ENCODE measurements around the gene WNT4. TPM values are rescaled to one million over a fixed set of nuclear protein-coding genes. Genes with fewer than 3 reads are reported as not detected.

WNT4 gene
- total RNA-seq, 4 donors from 2014 or later: 0.42 to 1.1 TPM; not detected in 2

DNA sequence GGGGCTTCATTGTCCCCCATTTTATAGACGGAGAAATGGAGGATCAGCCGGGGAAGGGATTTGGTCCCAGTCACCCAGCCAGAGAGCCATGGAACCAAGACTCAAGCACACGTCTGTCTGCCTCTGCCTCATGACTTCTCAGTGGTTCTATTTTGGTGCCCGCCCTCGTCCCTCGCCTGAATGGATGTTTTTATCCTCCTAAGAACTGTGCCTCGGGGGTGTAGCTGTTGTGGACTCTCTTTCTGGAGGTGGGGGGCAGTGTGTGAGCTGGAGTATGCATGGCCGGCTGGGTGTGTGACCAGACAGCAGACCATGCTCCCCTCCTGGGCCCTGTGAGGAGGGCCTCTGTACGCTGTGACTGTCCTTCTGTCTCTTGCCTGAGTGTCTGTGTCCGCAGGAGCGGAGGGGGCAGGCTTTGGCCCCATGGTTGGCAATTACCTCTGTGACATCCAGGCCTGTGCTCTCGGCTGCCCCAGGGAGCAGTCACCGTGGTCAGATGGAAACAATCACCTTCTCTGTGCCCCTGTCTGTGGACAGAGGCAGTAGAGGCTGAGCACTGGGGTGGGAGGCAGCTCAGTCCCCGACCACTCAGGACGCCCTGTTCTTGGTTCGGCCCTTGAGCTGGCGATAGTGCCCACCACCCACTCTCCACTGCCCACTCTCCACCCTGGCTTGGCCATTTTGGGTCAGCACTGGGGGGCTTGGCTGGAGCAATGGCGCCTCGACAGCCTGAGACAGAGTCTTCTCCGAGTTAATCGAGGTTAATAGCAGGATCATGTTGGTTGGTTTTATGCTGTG, 20.4 kb downstream of the WNT4 start:
- no peaks in the 10 kb centered on the region for H3K36me3 ChIP-seq
- no peaks in the 10 kb centered on the region for H3K27me3 ChIP-seq
- no peaks in the 10 kb centered on the region for H3K4me1 ChIP-seq
- ATAC-seq (no peak), DNase-seq (no peak)
- TF ChIP-seq POLR2A (IDR thresholded peaks at IDR 0.05) (no peak), CTCF (IDR thresholded peaks at IDR 0.05 in 4 of 5, conservative IDR thresholded peaks at IDR 0.05 in 1 of 5) (no peak)
- intact Hi-C loops (cut with DNase I; ENCODE audit: low total_unique reads): no loop called here
- in situ Hi-C loops (cut with MboI; ENCODE audit: low sequenced_read_pairs in 4 of 4): loop anchor here in 2 of 4 donors (25.0 kb wide), 2 partner anchors 290 to 515 kb away; partner anchors contain the start of genes C1QA (in 2 of the 2) and C1QC (in 2 of the 2)
- no peak overlapping the region for H3K4me3 ChIP-seq
- no peaks in the 10 kb centered on the region for H3K9me3 ChIP-seq
- no peak overlapping the region for H3K27ac ChIP-seq

DNA sequence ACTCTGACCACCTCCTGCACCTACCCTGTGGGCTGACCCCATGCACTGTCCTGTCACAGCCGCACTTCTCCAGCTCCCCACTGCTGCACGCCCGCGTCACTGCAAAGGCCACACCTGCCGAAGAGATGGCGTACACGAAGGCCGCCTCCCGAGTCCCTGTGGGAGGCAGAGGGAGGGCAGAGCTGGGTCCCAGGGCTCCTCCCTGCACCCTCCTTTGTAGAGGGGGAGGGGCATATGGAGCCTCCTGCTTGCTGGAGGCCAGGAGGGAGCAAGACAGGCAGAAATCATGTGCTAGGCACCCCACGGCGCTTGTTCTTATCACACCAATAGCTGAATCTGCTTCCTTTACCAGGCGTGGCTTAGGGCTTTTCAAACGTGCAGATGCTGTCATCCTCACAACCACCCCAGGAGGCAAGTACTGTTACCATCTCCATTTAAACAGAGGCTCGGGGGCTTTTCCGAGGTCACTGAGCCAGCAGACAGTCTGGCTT, 21.4 kb downstream of the WNT4 start:
- H3K27me3 ChIP-seq: no peaks in the 10 kb centered on the region
- ATAC-seq (no peak), DNase-seq (no peak)
- H3K9me3 ChIP-seq: no peaks in the 10 kb centered on the region
- no peak overlapping the region for H3K27ac ChIP-seq
- no peaks in the 10 kb centered on the region for H3K36me3 ChIP-seq
- H3K4me1 ChIP-seq: no peaks in the 10 kb centered on the region
- in situ Hi-C loops (cut with MboI; ENCODE audit: low sequenced_read_pairs in 4 of 4): loop anchor here in 2 of 4 donors (25.0 kb wide), 2 partner anchors 291 to 516 kb away; partner anchors contain the start of genes C1QA (in 2 of the 2) and C1QC (in 2 of the 2)
- intact Hi-C loops (cut with DNase I; ENCODE audit: low total_unique reads): no loop called here
- no peak overlapping the region for H3K4me3 ChIP-seq
- no peak for TF ChIP-seq POLR2A (IDR thresholded peaks at IDR 0.05)
- TF ChIP-seq CTCF (IDR thresholded peaks at IDR 0.05 in 4 of 5, conservative IDR thresholded peaks at IDR 0.05 in 1 of 5): no peak

DNA sequence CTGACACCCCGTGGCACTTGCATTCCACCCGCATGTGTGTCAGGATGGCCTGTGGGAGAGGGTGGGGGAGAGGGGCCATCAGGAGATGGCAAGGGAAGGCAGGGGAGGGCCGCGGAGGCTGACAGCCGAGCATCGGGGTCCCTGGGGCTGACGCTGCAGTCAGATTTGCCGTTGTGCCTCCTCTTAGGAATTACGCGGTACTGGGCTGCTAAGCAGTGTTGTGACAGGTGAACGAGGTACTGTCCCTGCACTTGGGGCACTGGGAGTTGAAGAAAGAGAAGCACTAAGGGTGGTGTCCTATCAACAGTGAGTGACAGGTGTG, 22.5 kb downstream of the WNT4 start:
- TF ChIP-seq CTCF (IDR thresholded peaks at IDR 0.05 in 4 of 5, conservative IDR thresholded peaks at IDR 0.05 in 1 of 5) (no peak), POLR2A (IDR thresholded peaks at IDR 0.05) (no peak)
- Histone ChIP-seq H3K4me1 (no peaks in the 10 kb centered on the region), H3K27me3 (no peaks in the 10 kb centered on the region), H3K27ac (no peak overlapping the region), H3K4me3 (no peak overlapping the region), H3K9me3 (no peaks in the 10 kb centered on the region), H3K36me3 (no peaks in the 10 kb centered on the region)
- in situ Hi-C loops (cut with MboI; ENCODE audit: low sequenced_read_pairs in 4 of 4): loop anchor here in 2 of 4 donors (25.0 kb wide), 2 partner anchors 292 to 517 kb away; partner anchors contain the start of genes C1QA (in 2 of the 2) and C1QC (in 2 of the 2)
- DNase-seq (no peak), ATAC-seq (no peak)
- intact Hi-C loops (cut with DNase I; ENCODE audit: low total_unique reads): no loop called here

GRCh38 chr1:22119626-22120468, 23.1 kb downstream of the WNT4 start:
- DNase-seq (no peak), ATAC-seq (no peak)
- in situ Hi-C loops (cut with MboI; ENCODE audit: low sequenced_read_pairs in 4 of 4): loop anchor here in 2 of 4 donors (25.0 kb wide), 2 partner anchors 292 to 517 kb away; partner anchors contain the start of genes C1QA (in 2 of the 2) and C1QC (in 2 of the 2)
- Histone ChIP-seq H3K36me3 (no peaks in the 10 kb centered on the region), H3K27me3 (no peaks in the 10 kb centered on the region), H3K4me1 (peaks cover 0 to under 1% of the 10 kb centered on the region in 2 donors), H3K27ac (no peak overlapping the region), H3K4me3 (no peak overlapping the region), H3K9me3 (no peaks in the 10 kb centered on the region)
- TF ChIP-seq CTCF (IDR thresholded peaks at IDR 0.05 in 4 of 5, conservative IDR thresholded peaks at IDR 0.05 in 1 of 5) (no peak), POLR2A (IDR thresholded peaks at IDR 0.05) (no peak)
- intact Hi-C loops (cut with DNase I; ENCODE audit: low total_unique reads): no loop called here

Measured in gastrocnemius medialis (tissue), 4 donors.